Cardiac muscle cell (in vitro differentiated cells and primary cell): ENCODE data around the gene SEC23IP. TPM values are rescaled to one million over a fixed set of nuclear protein-coding genes. Genes with fewer than 3 reads are reported as not detected.
A peak's percentile ranks its signal among the peaks of the same experiment; 100 is the strongest.

ENCODE experiments used
- DNase-seq, 2 donors: peaks; one replicate each; pipeline versions ENCODE4 v3.0.0 to v3.0.0-alpha.2; 2010 to 2017; ENCODE audit warnings: low read depth in 1 of 2, low spot score in 1 of 2
- H3K27ac ChIP-seq: fragments of 200-600 bp; sonication (generic); 2 replicates; pipeline ENCODE4 v1.5.1; 2016
- H3K27me3 ChIP-seq: fragments of 200-600 bp; sonication (generic); 2 replicates; pipeline ENCODE4 v1.6.0; 2016; ENCODE audit warnings: control low read depth
- H3K36me3 ChIP-seq: fragments of 200-600 bp; sonication (generic); 2 replicates; pipeline ENCODE4 v1.5.1; 2016; ENCODE audit warnings: control low read depth
- H3K4me1 ChIP-seq: fragments of 200-600 bp; sonication (generic); 2 replicates; pipeline ENCODE4 v1.8.1; 2017; ENCODE audit warnings: low read depth, mild to moderate bottlenecking, mixed run types
- H3K4me3 ChIP-seq: fragments of 200-600 bp; sonication (generic); 2 replicates; pipeline ENCODE4 v1.5.1; 2016; ENCODE audit warnings: mild to moderate bottlenecking
- H3K9me3 ChIP-seq: fragments of 200-600 bp; sonication (generic); 2 replicates; pipeline ENCODE4 v1.5.1; 2017; ENCODE audit warnings: low read depth, mild to moderate bottlenecking, control low read depth
- CTCF ChIP-seq: IDR thresholded peaks from 2 replicates; pipeline ENCODE4 v1.5.1; 2012; ENCODE audit warnings: low read depth, mild to moderate bottlenecking, low read length
- polyA plus RNA-seq: library from polyadenylated mRNA; unstranded; fragments of >200 nt; fragmentation: Nextera tagmentation; extraction: Ambion mirVana; gene quantifications from 2 replicates; pipeline ENCODE4 v1.2.1, GENCODE V29; 2016
- total RNA-seq: library from RNA; depleted of rRNA; stranded (reverse); fragments of >200 nt; gene quantifications from 2 replicates; pipeline ENCODE4 v1.2.3, GENCODE V29; 2016

The SEC23IP gene
- total and polyA plus RNA-seq, 2 experiments from 2014 or later, result 42.1 to 42.8 TPM

- H3K36me3 ChIP-seq, result peaks cover 65% of the 10 kb centered on the region
- H3K4me3 ChIP-seq, result no peak overlapping the region
- H3K9me3 ChIP-seq, result no peaks in the 10 kb centered on the region
- DNase-seq, result no peak
- H3K27ac ChIP-seq, result no peak overlapping the region
- TF ChIP-seq CTCF, result no peak
- H3K4me1 ChIP-seq, result no peaks in the 10 kb centered on the region
- no peaks in the 10 kb centered on the region for H3K27me3 ChIP-seq
These were observed 27.3 kb downstream of the SEC23IP start for GRCh38 chr10:119919826-119920225.

GRCh38 chr10:119928411-119928810, 35.9 kb downstream of the SEC23IP start:
- no peaks in the 10 kb centered on the region for H3K9me3 ChIP-seq
- no peak for TF ChIP-seq CTCF
- H3K4me1 ChIP-seq, result peaks cover 5% of the 10 kb centered on the region
- H3K27me3 ChIP-seq, result no peaks in the 10 kb centered on the region
- H3K36me3 ChIP-seq, result peaks cover 55% of the 10 kb centered on the region
- no peak overlapping the region for H3K27ac ChIP-seq
- DNase-seq, result no peak
- H3K4me3 ChIP-seq, result no peak overlapping the region

- DNase-seq, result no peak
- peak overlapping the region; percentile 50 for H3K27ac ChIP-seq
- no peaks in the 10 kb centered on the region for H3K9me3 ChIP-seq
- peaks cover 11% of the 10 kb centered on the region for H3K4me1 ChIP-seq
- no peaks in the 10 kb centered on the region for H3K27me3 ChIP-seq
- no peak overlapping the region for H3K4me3 ChIP-seq
- H3K36me3 ChIP-seq, result peaks cover 61% of the 10 kb centered on the region
- no peak for TF ChIP-seq CTCF
These were observed 39.3 kb downstream of the SEC23IP start for GRCh38 chr10:119931871-119932270.

- H3K36me3 ChIP-seq, result peaks cover 55% of the 10 kb centered on the region
These were observed 40.1 kb downstream of the SEC23IP start for GRCh38 chr10:119932631-119933030.

GRCh38 chr10:119933179-119933578, 40.6 kb downstream of the SEC23IP start:
- Histone ChIP-seq H3K27me3 (no peaks in the 10 kb centered on the region), H3K9me3 (no peaks in the 10 kb centered on the region), H3K27ac (no peak overlapping the region), H3K4me3 (no peak overlapping the region), H3K4me1 (peaks cover 11% of the 10 kb centered on the region), H3K36me3 (peaks cover 49% of the 10 kb centered on the region)
- DNase-seq, result peak; percentile 28 to 67
- peak; percentile 33 for TF ChIP-seq CTCF

More at GRCh38 chr10:119932631-119933030, 40.1 kb downstream of the SEC23IP start:
- no peak overlapping the region for H3K4me3 ChIP-seq
- H3K27me3 ChIP-seq, result no peaks in the 10 kb centered on the region
- no peak for TF ChIP-seq CTCF
- no peaks in the 10 kb centered on the region for H3K9me3 ChIP-seq
- H3K4me1 ChIP-seq, result peaks cover 11% of the 10 kb centered on the region
- peak overlapping the region; percentile 50 for H3K27ac ChIP-seq
- no peak for DNase-seq

- TF ChIP-seq CTCF, result no peak
- DNase-seq, result peak in 1 of 2 donors; percentile 25
- no peaks in the 10 kb centered on the region for H3K4me1 ChIP-seq
- peaks cover 34% of the 10 kb centered on the region for H3K36me3 ChIP-seq
- no peak overlapping the region for H3K27ac ChIP-seq
- H3K9me3 ChIP-seq, result no peaks in the 10 kb centered on the region
- no peak overlapping the region for H3K4me3 ChIP-seq
- H3K27me3 ChIP-seq, result no peaks in the 10 kb centered on the region
These were observed 48.0 kb downstream of the SEC23IP start for GRCh38 chr10:119940487-119940886.
